ELR (cell line): ENCODE data around the gene LRRC1.
"Not testable (repeated sequence)": the region's sequence is repeated elsewhere in the genome, so short reads cannot be mapped to it uniquely, and the experiment has no call there.

Source experiments
- DNase-seq: peaks from one replicate; pipeline ENCODE4 v3.0.0-alpha.2; 2015; ENCODE audit warnings: low read depth

The LRRC1 gene

DNA sequence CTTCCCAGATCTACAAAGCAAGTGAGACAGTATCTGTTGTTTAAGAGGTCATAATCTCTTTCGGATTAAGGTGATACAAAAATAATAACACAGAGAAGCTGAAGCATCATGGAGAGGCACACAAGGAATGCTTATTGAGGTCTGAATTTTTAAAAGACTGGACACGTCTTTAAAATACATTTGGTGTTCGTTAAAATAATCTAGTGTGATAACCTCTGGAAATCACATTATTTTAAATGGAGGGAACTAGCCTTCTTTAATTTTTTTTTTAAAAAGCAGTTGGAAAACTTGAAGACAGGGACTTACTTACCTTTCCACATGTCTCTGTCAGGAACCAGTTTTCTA is 1.9 kb upstream of the LRRC1 start:
- no peak for DNase-seq

DNA sequence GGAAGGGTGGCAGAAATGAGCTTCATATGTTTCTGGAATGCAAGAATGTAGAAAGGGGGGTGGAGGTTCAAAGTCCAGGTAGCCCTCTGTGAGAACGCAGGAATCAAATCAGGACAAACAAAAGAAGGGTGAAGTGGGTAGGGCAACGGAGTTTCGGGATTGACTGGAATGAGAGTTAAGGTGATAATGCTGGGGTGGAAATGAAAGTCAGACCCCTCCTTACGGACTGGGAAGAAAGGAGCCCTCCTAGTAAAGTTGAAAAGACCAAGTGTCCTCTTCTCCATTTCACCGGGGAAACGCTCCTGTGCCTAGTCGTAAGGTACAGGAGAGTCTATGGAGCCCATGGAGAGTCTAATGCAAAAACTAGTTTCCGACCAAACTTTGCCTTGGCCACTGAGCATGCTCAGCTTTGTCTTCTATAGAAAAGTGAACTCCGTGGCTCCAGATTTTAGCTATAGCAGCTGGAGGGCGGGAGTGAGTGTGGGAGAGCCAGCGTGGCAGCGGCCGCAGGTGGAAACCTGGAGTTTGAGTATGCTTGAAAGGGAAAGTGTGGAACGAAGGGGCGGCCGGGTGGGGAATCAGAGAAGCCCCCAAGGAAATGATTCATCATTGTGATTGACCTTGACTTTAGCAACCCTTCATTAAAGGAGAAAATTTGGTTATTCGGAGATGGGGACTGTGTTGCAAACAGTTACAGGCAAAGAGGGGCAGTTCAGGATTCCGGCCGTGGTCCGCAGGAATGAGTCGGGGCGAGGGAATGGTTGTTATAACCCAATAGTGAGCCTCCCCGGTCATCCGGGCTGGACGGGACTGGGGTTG is 1.3 kb upstream of the LRRC1 start:
- peak; percentile 74 for DNase-seq

DNA sequence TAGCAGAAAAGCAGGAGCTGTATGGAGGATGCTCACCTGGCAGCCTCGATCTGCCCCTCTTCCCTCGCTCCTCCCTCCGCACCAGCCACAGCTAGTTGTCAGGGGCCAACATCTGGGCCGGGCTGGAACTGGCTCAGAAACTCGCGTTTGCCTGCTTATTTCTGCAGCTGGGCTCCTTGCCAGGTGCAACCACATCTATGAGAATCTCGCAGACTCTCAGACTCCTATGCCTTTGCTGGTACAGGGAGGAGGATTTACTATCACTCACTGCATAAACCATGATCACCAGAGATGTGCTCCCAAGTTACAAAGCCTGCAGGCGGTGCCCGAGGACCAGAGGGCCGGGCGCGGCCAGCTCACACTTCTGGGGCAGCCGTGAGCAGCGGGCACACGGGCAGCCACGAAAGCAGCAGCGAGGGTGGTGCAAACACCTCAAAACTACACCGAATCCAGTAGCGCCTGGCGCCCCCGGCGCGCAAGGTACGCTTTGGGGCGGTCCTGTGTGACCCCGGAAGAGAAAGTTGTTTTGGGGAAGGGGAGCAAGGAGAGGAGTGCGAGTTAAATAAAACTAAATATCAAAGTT is 577 bp upstream of the LRRC1 start:
- peak; percentile 79 for DNase-seq

DNA sequence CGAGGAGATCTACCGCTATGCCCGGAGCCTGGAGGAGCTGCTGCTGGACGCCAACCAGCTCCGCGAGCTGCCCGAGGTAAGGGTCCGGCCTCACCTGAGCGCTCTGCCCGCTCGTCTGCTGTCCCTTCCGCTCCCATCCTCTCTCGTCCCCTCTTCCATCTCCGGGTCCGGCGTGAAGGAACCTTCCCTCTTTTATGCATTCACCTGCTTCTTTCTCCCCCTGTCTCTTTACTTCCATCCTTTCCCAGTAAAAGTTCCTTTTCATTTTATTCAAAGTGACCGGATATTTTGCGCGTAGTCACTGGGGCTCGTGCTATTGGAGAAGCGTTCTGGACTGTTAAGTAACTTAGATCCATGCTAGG is 516 bp downstream of the LRRC1 start:
- DNase-seq, result peak; percentile 30

DNA sequence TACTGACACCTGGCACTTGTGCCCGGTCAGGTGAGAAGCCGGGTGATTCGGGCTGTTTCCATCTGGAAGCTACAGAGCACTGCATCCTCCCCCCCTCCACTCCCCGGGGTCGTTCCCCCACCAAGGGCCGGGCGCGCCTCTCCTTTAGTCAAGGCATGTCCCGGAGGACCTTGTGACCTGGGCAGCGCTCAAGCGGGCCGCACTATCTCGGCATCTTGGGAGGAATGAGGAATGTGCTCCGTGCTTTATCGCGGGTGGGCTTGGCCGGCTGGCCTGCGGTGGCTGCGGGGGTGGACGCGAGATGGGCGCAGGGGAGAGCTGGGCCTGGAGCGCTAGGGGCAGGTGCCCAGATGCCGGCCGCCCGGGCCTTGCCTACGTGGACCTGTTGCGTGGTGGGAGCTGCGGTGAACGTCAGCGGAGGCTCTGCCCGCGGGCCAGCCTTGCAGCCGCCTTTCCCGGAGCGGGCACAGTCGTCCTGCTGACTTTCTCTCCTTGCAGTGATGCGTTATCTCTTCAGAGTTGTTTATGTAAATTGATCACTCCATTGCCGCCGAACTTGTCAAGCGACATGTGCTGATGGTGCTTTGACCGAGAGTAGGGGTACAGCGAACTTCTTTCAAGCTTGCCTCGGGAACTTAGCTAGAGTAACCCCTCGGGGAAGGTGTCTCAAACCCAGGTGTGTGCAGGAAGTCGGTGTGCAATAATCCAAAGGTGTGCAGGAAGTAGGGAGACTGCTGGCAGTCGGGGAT is 1.1 kb downstream of the LRRC1 start:
- DNase-seq, result peak; percentile 34

DNA sequence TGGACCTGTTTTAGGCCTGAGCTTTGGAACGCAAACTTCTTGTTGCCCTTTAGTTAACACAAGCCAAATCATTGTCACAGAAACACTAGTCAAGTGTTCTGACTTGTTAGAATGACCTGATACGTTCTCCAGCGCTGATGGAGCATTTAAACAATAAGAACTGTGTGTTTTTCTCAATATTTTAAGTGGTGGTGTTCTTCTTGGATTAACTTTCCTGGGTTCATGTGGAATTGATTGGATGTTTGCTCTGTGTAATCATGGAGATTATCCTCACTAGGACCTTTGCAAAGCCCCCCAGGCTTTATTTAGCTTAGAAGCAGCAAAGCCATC is 1.6 kb downstream of the LRRC1 start:
- no peak for DNase-seq

DNA sequence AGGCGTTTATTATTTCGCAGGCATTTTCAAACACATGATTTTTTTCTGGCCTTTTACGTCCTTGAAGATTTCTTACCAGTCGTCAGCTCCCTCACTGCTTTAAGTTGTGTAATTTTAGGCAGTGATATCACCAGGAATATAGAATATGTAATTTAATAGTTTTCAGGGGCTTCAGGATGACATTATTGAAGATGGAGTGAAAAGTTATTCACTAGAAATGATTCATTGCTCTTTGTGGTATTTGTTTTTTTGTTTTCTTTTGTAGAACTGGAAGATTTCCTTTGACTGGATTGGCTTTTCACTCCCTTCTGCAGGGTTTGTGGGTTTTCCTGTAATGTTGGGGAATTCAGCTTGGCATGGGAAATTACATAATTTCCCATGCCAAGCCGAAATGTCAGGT is 2.0 kb downstream of the LRRC1 start:
- peak; percentile 26 for DNase-seq

DNA sequence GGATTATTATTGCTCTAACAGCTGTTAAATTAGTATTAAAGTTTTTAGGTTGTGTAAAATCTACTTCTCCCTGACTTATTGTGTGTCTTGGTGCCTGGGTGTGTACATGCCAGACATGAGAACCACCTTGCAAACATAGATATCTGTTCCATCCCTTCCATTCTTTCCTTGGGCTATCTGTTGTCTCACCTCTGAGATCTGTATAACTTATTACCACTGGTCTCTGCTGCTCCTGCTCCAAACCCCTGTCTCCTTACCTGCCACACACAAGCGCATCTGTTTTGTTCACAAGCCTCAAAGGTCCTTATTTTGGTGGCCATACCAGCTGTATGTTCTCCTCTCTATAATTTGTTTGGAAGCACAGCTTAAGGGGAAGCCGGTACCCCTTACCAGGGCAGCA is 2.5 kb downstream of the LRRC1 start:
- no peak for DNase-seq

DNA sequence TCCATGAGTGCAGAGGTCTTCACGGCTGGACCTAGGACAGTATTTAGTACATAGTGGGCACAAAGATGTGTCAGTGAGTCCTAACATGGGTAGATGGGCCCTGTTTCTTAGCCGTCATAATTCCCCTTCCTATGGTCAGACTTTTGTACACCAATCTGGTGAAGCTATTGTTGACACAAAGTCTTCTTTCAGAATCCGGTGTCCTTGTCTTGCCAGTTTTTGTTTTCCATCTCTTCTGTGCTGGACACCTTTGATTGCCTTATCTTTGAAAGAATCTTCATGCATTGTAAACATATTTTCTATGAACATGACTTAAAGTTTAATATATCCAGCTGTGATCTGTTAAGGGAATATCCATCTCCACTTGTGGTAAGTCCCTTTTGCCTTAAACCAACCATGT is 4.5 kb downstream of the LRRC1 start:
- no peak for DNase-seq

DNA sequence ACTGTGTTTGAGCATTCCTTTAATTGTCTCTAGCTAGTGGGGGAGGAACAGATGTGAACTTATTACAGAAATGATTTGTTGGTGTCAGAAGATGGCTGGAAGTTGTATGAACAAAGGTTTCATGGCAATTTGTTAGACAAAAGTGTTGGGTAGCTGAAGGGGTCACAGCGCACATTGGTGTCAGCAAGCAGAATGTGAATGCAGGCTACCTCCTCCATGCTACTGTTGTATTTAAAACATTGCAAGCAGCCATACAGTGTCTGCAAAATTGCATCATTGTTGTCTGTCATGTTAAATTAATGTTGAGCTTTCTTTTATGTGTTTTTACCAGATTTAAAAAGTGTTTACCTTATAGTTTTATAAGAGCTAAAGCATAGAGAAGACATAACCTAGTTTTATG is 6.2 kb downstream of the LRRC1 start:
- no peak for DNase-seq

DNA sequence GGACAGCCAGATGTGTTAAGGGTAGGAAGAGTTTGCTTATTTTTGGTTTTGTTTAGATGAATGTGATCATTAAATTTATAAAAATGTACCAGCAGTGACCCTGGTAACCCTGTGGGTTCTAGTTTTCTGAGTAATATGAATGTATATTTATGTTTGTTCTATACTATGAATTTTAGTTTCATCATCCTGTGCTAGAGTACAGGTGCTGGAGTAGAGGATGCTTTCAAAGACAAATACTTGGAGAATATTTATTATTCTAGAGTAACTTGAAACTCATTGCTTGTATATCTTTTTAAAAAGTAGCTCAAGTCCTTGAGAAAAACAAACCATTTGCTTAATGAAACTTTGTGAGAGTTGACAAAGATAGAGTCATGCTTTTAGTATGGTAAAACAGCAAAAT is 7.8 kb downstream of the LRRC1 start:
- no peak for DNase-seq

DNA sequence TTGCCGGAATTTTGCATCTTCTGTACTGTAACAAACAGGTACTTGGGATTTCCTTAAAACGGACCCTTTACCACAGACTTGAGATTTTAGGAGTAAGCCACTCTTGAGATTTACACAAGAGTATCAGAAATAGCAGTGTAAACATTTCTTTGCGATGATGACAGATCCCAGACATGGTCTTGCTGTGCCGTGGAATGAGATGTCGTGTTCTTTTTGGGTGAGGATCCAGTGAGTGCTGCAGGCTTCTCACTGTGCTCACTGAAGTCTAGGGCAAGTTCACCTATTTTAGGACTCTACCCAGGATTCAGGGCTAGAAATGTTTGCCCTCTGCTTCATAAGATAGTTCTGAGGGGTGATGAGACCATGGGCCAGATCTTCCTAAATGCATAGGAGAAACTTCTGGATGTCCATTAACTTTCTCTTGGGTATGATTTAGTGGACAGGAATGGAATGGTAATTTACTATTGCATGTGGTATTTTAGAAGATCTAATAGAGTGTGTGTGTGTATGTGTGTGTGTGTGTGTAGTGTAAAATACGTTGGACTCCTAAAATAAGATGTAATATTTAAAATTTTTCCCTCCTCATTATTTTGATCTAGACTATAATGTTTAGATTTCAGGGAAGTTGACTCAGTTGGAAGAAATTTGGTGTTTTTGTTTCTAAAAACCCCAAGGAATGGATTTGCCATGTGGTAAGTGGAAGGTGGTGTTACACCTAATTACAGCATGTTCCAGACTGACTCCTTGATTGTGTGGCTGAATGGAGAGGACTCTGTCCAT is 8.5 kb downstream of the LRRC1 start:
- DNase-seq, result peak; percentile 40

DNA sequence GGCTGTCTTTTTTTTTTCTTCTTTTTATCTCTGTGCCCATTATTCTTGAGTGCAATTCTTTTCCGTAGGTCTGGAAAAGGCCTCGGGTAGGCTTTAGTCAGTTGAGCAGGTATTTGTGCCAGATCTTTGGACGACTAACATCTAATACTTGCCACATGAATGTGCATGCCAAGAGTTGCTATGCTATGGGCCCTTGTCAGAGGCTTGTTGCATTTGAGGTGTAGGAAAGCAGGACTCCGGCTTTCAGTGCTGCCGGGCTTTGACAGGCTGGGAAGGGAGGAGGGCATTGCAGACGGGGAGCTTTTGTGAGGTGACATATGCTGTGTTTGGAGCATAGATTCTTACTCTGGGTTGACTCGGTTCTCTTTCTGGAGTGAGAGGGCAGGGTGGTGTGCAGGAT is 10.2 kb downstream of the LRRC1 start:
- DNase-seq, result no peak

DNA sequence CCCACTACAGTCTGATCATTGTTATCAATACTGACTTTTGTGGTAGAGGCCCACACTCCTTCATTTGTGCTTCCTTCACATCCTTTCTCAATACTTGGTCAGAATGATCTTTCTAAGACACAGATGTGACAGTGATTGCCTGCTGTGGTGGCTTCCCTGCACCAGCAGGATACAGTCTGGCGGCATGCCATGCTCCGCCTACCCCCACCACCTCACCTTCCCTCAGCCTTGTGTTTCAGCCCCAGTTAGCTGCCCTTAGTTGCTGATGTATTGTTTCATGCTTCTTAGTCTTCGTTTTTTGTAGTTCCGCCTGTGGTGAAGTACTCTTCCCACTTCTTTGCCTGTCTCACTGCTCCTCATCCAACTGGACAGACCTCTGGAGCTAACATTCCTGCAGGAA is 10.9 kb downstream of the LRRC1 start:
- DNase-seq, result no peak

DNA sequence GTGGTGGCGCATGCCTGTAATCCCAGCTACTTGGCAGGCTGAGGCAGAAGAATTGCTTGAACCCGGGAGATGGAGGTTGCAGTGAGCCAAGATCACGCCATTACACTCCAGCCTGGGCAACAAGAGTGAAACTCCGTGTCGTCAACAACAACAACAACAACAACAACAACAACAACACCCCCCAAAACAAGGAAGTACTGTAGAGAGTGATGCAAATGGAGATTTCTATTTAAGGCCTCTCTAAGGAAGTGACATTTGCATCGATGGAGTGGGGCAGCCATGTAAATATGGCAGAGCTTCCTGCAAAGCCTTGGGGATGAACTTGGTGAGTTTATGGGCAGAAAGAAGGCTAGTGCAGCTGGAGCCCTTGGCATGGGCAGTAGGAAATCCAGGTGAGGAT is 12.8 kb downstream of the LRRC1 start:
- DNase-seq, result not testable (repeated sequence)

DNA sequence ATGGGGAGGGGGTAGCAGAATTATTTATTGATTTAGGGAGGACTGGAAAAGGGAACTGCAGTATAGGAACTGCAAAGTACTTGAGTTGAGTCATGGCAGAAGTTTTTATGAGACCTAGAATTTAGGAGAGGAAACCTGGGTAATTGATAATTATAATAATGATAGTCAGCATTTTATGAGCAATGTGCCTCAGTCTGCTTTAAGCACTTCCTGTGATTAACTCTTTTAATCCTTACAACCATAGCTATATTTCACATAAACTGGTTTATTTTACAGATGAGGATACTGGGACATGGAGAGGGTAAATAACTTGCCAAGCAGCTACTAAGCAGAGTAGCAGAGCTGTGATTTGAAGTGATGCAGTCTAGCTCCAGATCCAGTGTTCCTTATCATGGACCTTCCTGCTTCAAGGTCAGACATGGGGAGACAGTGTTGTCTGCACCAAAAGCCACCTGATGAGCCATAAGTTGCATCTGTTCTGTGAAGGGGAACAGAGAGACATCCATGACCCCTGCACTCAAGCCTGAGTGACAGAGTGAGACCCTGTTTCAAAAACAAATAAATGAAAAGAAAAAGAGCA is 13.6 kb downstream of the LRRC1 start:
- no peak for DNase-seq

DNA sequence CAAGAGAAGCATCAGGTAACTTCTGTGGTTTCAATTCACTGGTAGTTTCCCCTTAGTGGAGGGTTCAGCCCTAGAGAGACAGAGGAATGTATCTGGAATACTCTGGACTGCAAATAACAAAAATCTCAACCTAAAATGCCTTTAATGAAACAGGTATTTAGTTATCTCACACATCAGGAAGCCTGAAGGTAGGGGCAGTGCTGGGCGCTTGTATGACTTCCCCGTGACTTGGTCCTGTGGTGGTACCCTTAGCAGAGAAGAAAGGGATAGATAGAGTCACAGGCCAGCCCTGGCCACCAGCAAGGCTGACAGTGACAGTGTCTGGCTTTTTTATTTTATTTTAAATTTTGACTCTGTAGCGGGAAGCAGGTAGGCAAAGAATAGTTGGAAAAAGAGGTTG is 14.9 kb downstream of the LRRC1 start:
- DNase-seq, result no peak

DNA sequence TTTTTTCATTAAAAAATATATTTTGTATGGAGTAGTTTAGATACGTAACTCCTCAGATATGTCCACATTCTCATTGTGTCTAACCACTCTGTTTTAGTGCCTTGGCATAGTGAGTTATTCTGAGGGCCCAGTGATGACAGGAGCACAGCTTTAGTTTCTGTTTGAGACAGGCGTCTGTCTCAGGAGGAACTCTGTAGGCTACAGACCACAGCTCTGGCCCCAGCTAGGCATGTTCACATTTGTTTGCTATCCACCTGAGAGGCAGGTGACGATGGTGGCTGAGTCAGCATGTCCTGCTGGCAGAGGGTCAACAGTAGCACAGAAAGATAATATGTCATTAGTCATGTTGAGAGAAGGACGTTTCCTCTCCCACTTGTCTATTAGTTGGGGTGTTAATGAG is 16.3 kb downstream of the LRRC1 start:
- no peak for DNase-seq

DNA sequence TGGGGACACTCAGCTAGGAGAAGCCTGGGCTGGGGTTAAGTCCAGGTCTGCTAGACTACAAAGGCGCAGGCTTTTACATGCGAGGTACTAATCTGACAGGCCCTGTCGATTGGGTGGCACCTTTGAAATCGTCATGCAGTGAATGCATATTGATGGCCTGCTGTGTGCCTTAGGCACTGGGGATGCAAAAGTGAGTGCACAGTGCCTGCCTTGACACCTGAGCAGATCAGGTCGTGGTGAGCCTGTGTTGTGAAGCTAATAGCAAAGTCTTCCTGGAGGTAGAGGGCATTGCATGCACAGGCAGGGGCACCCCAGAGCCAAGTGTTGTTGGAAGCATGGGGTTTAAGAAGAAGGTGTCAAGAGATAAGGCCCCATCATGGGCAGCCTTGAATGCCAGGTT is 16.9 kb downstream of the LRRC1 start:
- no peak for DNase-seq

DNA sequence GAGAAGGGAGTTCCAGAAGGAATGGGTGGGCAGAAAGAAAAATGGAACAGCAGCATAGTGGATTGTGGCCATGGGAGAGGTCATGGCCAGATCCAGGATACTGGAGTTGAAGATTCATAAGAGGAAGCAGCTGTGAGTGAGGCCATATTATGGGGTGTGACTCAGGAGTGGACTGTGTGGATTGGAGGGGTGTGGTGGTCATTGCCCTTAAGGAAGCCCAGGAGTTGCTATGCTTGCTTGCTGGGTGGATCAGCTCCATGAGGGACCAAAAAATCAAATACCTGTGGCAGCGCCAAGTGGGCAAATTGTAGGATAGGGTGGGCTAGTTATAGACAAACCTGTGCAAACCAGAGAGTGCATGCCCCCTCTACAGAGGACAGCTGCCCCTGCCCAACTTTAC is 18.3 kb downstream of the LRRC1 start:
- DNase-seq, result peak; percentile 38

DNA sequence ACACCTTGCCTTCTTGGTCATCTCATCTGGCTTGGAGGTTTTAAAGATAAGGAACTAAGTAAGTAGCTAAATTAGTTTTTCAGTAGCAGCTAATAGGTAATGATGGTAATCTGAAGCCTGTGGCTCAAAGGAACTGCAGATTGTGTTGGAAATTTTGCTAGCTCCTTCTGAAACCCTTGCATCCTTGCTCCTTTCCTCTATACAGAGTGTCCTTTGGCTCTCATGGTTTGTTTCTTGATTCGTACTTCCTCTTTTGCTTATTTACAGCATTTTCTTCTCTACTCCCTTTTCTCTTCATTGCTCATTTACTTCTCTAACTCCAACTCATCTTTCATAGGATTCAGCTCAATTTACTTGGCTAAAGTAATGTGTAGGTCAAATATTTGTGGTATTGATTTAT is 19.0 kb downstream of the LRRC1 start:
- DNase-seq, result no peak

DNA sequence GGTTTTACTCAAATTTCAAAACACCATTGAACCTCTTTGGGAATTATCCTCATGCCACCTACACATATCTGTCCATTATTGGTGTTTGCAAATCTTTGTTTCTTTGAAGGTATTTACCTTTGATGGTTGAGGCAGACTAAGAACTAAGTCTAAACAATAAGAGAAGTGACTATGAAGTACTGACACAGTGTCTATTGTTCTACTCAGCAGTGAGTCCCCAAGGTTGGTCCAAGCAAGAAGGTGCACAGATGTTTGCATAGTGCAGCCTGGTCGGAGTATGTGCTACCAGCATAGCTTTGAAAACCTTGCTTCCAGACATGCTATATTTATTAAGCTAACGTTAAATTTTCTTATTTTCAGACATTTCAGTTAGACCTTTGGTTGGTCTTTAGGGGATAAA is 19.5 kb downstream of the LRRC1 start:
- no peak for DNase-seq
